WI38 (cell line): ENCODE data around the gene DLST.

Experiments used
- H3K4me3 ChIP-seq: 2 replicates; pipeline ENCODE4 v1.5.1; 2011; ENCODE audit warnings: low read depth, mild to moderate bottlenecking, control low read depth, low read length
- CTCF ChIP-seq: IDR thresholded peaks from 2 replicates; pipeline ENCODE4 v1.5.1; 2012; ENCODE audit warnings: low read depth, mild to moderate bottlenecking, control low read depth, low read length

Gene DLST

DNA sequence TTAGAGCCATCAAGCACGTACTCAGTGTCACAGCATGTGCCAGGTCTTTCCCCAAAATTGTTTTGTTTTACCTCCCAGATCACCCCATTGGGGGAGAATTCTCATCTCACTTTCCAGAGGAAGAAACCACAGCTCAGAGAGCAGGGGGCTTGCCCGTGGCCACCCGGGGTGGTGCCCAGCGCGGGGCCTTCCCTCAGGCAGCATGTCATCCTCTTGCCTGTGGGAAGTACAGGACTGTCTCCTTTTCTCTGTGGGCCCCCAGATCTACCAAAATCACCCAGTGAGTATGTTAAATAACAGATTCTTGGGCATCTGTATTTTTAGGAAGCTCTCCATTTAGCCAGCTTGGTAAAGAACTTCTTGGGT lies 35.4 kb downstream of the DLST start:
- no peak overlapping the region for H3K4me3 ChIP-seq
- TF ChIP-seq CTCF = no peak

DNA sequence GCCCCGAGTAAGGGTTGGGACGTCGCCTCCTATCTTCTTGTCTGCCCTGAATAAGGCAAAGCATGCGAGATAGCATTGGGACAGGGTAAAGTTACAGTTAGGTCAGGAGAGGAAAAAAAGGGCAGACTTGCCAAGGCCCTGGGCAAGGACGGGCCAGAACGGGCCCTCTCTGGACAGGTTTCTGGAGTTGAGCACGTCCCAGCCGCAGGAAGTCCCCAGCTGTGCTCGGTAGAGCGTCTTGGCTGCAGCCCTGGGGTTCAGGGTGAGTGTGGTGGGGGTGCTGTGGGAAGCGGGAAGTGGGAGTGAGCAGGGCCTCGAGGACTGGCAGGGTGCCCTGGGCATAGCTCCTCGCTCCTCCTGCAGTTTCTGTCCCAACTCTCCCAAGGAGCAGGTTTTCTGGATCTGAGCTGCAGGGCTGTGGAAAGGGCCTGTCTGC lies 35.9 kb downstream of the DLST start:
- no peak for TF ChIP-seq CTCF
- no peak overlapping the region for H3K4me3 ChIP-seq

- TF ChIP-seq CTCF = no peak
- no peak overlapping the region for H3K4me3 ChIP-seq
Measured at GRCh38 chr14:74918380-74918779, 36.7 kb downstream of the DLST start.

- no peak for TF ChIP-seq CTCF
- H3K4me3 ChIP-seq = no peak overlapping the region
Measured at GRCh38 chr14:74919421-74920165, 37.9 kb downstream of the DLST start.

DNA sequence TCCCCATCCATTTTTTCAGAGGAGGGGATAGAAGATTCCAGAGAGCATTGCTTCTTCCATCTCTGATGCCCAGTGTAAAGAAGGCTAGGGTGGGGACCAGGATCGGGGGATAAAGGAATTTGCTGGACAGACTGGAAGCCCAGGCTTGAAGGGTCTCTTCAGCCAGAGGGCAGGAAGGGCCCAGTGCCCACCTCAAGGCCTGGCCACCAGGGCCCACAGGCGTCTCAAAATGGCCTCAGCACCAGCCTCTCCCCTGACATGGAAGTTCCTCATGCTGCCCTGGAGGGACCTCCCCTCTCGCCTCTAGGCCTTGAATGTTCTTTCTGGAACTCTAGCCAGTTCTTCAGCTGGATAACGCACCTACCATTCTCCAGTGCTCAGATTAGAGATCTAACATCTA lies 38.6 kb downstream of the DLST start:
- TF ChIP-seq CTCF = no peak
- no peak overlapping the region for H3K4me3 ChIP-seq

GRCh38 chr14:74921053-74921620 lies 39.4 kb downstream of the DLST start:
- no peak for TF ChIP-seq CTCF
- H3K4me3 ChIP-seq = no peak overlapping the region

DNA sequence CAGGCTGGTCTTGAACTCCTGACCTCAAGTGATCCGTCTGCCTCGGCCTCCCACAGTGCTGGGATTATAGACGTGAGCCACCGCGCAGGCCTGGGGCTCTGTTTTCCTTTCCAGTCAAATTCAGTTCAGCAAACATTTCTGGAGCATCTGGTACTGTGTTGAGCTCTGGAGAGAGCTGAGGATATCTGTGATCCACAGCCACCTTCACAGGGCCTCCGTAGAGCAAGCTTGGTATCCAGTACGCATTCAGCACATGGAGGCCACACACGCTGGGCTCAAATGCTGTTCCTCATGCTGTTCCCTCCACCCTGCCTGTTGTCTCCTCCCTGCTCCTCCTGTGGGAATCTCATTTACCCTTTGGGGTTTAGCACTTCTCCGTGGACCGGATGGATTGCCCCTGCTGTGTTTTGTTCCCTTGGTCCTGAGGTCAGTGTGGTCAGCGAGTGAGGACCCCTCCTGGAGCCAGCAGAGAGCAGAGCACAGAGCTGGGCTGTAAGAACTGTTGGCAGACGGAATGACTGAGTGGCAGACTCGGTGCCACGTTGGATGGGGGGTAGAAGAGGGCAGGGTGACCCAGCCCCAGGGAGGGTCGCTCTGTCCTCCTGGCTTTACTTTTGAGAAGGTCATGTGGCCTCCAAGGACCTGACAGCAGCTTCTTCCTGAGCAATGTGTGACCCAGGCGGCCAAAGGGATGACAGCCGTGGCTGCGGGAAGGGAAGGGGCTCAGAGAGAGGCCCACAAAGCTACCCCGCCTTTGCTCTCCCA lies 40.5 kb downstream of the DLST start:
- no peak for TF ChIP-seq CTCF
- no peak overlapping the region for H3K4me3 ChIP-seq
